SK-N-SH (cell line): Measurements from ENCODE around the gene GIPC2. TPM values are rescaled to one million over a fixed set of nuclear protein-coding genes. Genes with fewer than 3 reads are reported as not detected.
A peak's percentile ranks its signal among the peaks of the same experiment; 100 is the strongest.
"Not testable (repeated sequence)": the region's sequence is repeated elsewhere in the genome, so short reads cannot be mapped to it uniquely, and the experiment has no call there.

Experiments used
- CTCF ChIA-PET: fragments of 300-600, 350-600 bp; formaldehyde crosslinking; extraction: SDS; loops from one replicate; lab custom pipeline; 2021; lab: Yijun Ruan, JAX
- POLR2A ChIA-PET: fragments of 350-600 bp; sonication (Branson Sonifier 250); formaldehyde crosslinking; extraction: SDS; loops from one replicate; lab custom pipeline; 2020; ENCODE audit warnings: antibody characterized with exemption, inconsistent platforms; lab: Yijun Ruan, JAX
- DNase-seq: peaks from one replicate; pipeline ENCODE4 v3.0.0; 2012
- H2AFZ ChIP-seq: fragments of 200-600 bp; sonication (generic); 2 replicates; pipeline ENCODE4 v1.8.1; 2016; ENCODE audit warnings: antibody characterized with exemption, mild to moderate bottlenecking, low read depth
- H3F3A ChIP-seq: fragments of 200-600 bp; sonication (generic); replicated peaks from 2 replicates; pipeline ENCODE3; 2016; ENCODE audit warnings: antibody characterized with exemption, mild to moderate bottlenecking; ENCODE audit not compliant: insufficient read depth
- H3K27ac ChIP-seq, 2 experiments: fragments of 200-500 bp in 1 of 2; fragments of 200-600 bp in 1 of 2; sonication (Bioruptor generic) in 1 of 2; sonication (generic), shearing (Covaris generic) in 1 of 2; 2 replicates each; pipeline versions ENCODE4 v1.5.1 to v1.6.1; 2014 to 2016; ENCODE audit warnings: low read depth in 2 of 2, inconsistent platforms in 1 of 2, low read length in 1 of 2, mild to moderate bottlenecking in 1 of 2, mixed read lengths in 1 of 2
- H3K27me3 ChIP-seq: fragments of 200-600 bp; sonication (generic), shearing (Covaris generic); 2 replicates; pipeline ENCODE4 v1.6.1; 2016; ENCODE audit warnings: mixed run types; ENCODE audit not compliant: insufficient read depth
- H3K36me3 ChIP-seq, 2 experiments: fragments of 200-500 bp in 1 of 2; fragments of 200-600 bp in 1 of 2; sonication (Bioruptor generic) in 1 of 2; sonication (generic) in 1 of 2; replicated peaks in 1 of 2; 2 replicates each; pipeline versions ENCODE3 to v1.5.1; 2014 to 2016; ENCODE audit warnings: low read length in 1 of 2, mild to moderate bottlenecking in 1 of 2; ENCODE audit not compliant: insufficient read depth in 2 of 2, control insufficient read depth in 1 of 2
- H3K4me1 ChIP-seq, 2 experiments: fragments of 200-500 bp in 1 of 2; fragments of 200-600 bp in 1 of 2; sonication (Bioruptor generic) in 1 of 2; sonication (generic), shearing (Covaris generic) in 1 of 2; 2 replicates each; pipeline versions ENCODE4 v1.5.1 to v1.6.1; 2014 to 2016; ENCODE audit warnings: low read depth in 1 of 2, low read length in 1 of 2, mixed run types in 1 of 2; ENCODE audit not compliant: insufficient read depth in 2 of 2, control insufficient read depth in 1 of 2
- H3K4me2 ChIP-seq: fragments of 200-600 bp; sonication (generic), shearing (Covaris generic); 2 replicates; pipeline ENCODE4 v1.6.1; 2017; ENCODE audit warnings: mixed run types
- H3K4me3 ChIP-seq, 2 experiments: fragments of 200-500 bp in 1 of 2; fragments of 200-600 bp in 1 of 2; sonication (Bioruptor generic) in 1 of 2; sonication (generic), shearing (Covaris generic) in 1 of 2; 2 replicates each; pipeline versions ENCODE4 v1.5.1 to v1.8.1; 2014 to 2016; ENCODE audit warnings: low read depth in 2 of 2, inconsistent platforms in 1 of 2, low read length in 1 of 2, mild to moderate bottlenecking in 1 of 2, mixed read lengths in 1 of 2, moderate library complexity in 1 of 2
- H3K79me2 ChIP-seq: fragments of 200-600 bp; sonication (generic); 2 replicates; pipeline ENCODE4 v1.8.1; 2017; ENCODE audit warnings: mild to moderate bottlenecking; ENCODE audit not compliant: insufficient read depth
- H3K9ac ChIP-seq: fragments of 200-600 bp; sonication (generic); 2 replicates; pipeline ENCODE4 v1.6.1; 2017; ENCODE audit warnings: mixed run types
- H3K9me2 ChIP-seq: fragments of 200-600 bp; sonication (generic); 2 replicates; pipeline ENCODE4 v1.6.1; 2017; ENCODE audit warnings: mixed run types
- H3K9me3 ChIP-seq: fragments of 200-600 bp; sonication (generic); 2 replicates; pipeline ENCODE4 v1.6.1; 2017; ENCODE audit warnings: mixed run types, mild to moderate bottlenecking, moderate library complexity
- H4K20me1 ChIP-seq: fragments of 200-600 bp; sonication (generic); 2 replicates; pipeline ENCODE4 v1.6.1; 2017; ENCODE audit warnings: mild to moderate bottlenecking, mixed run types; ENCODE audit not compliant: insufficient read depth
- CTCF ChIP-seq: fragments of 200-600 bp; sonication (generic); IDR thresholded peaks from 2 replicates; pipeline ENCODE4 v1.6.1; 2017; ENCODE audit warnings: antibody characterized with exemption, mild to moderate bottlenecking, moderate library complexity
- EP300 ChIP-seq, 2 experiments: IDR thresholded peaks; 2 replicates each; pipeline versions ENCODE4 v1.4.0 to v1.6.1; 2012; ENCODE audit warnings: borderline replicate concordance in 1 of 2, low read depth in 1 of 2, low read length in 1 of 2
- FOSL2 ChIP-seq: IDR thresholded peaks from 2 replicates; pipeline ENCODE4 v1.4.0; 2012; ENCODE audit warnings: low read depth, mild to moderate bottlenecking, moderate library complexity, borderline replicate concordance
- GATA2 ChIP-seq: sonication (generic); formaldehyde crosslinking; IDR thresholded peaks from 2 replicates; pipeline ENCODE4 v1.5.0; 2020; ENCODE audit warnings: mild to moderate bottlenecking, missing genetic modification reagents
- JUND ChIP-seq: IDR thresholded peaks from 2 replicates; pipeline ENCODE4 v1.4.0; 2012
- MAX ChIP-seq: IDR thresholded peaks from 2 replicates; pipeline ENCODE4 v1.4.0; 2012; ENCODE audit warnings: low read depth
- NFIC ChIP-seq: IDR thresholded peaks from 2 replicates; pipeline ENCODE4 v1.4.0; 2012; ENCODE audit warnings: borderline replicate concordance
- USF1 ChIP-seq: IDR thresholded peaks from 2 replicates; pipeline ENCODE4 v1.4.0; 2012; ENCODE audit warnings: low read depth, borderline replicate concordance
- YY1 ChIP-seq: IDR thresholded peaks from 2 replicates; pipeline ENCODE4 v1.4.0; 2012; ENCODE audit warnings: low read depth, mild to moderate bottlenecking
- ZBTB33 ChIP-seq: IDR thresholded peaks from 2 replicates; pipeline ENCODE4 v1.4.0; 2012; ENCODE audit warnings: low read depth, borderline replicate concordance
- WGBS: methylation state at CpG from one replicate; pipeline ENCODE4 v1.1.6; 2017; ENCODE audit warnings: low lambda C conversion rate; 5-methylcytosine and 5-hydroxymethylcytosine counted together
- polyA plus RNA-seq, 3 experiments: library from polyadenylated mRNA; depleted of rRNA; stranded (reverse); fragments of >200 nt; gene quantifications; 2 replicates each; pipeline ENCODE4 v1.2.3, GENCODE V29; 2012

The GIPC2 gene
- polyA plus RNA-seq, 1 of the 3 experiments (the other 2 are of a cell fraction), result 0.02 TPM

- DNase-seq, result no peak
- no peak overlapping the region for H3K9ac ChIP-seq
- H3K9me2 ChIP-seq, result no peaks in the 10 kb centered on the region
- H3K27ac ChIP-seq, result peak overlapping the region in 1 of 2 experiments; percentile 11; a peak in 1 of 4 replicates
- no peaks in the 10 kb centered on the region for H3K27me3 ChIP-seq
- ChIA-PET POLR2A (no interaction called here), CTCF (interaction anchor here (2.1 kb wide), 1 partner anchor 33 kb away, joined by 6 read pairs; no protein-coding TSS in a partner anchor)
- no peaks in the 10 kb centered on the region for H3K79me2 ChIP-seq
- no peak overlapping the region for H3K4me3 ChIP-seq
- H2AFZ ChIP-seq, result 0 out of 2 replicates have a peak overlapping the region, but pooled peaks have one; percentile 32
- no peaks in the 10 kb centered on the region for H4K20me1 ChIP-seq
- peaks cover 6% of the 10 kb centered on the region; the same call in 1 of the 2 replicates for H3K9me3 ChIP-seq
- peaks cover 0 to 5% of the 10 kb centered on the region in 2 experiments for H3K36me3 ChIP-seq
- no peak overlapping the region for H3K4me2 ChIP-seq
- 85% methylated on average over 5 of the region's 5 CpGs for WGBS
- peaks cover 6% of the 10 kb centered on the region for H3F3A ChIP-seq
- peaks cover 0 to 11% of the 10 kb centered on the region in 2 experiments; a peak in 2 of 4 replicates for H3K4me1 ChIP-seq
- TF ChIP-seq FOSL2 (no peak), GATA2 (no peak), JUND (no peak), ZBTB33 (no peak), NFIC (no peak), CTCF (no peak), MAX (no peak), YY1 (no peak), USF1 (no peak), EP300 (IDR thresholded peaks at IDR 0.05; ENCODE audit: borderline replicate concordance in 1 of 2, low read depth in 1 of 2, low read length in 1 of 2) (no peak)
Observed at GRCh38 chr1:78081980-78082860, 36.5 kb downstream of the GIPC2 start.

- H3K9me3 ChIP-seq, H3K9ac ChIP-seq, H4K20me1 ChIP-seq, CTCF ChIA-PET, H3K4me2 ChIP-seq, H3K36me3 ChIP-seq, H3K9me2 ChIP-seq, H3K79me2 ChIP-seq, H2AFZ ChIP-seq, H3F3A ChIP-seq, H3K27me3 ChIP-seq, H3K4me3 ChIP-seq, POLR2A ChIA-PET, H3K27ac ChIP-seq, H3K4me1 ChIP-seq, DNase-seq: not testable (repeated sequence)
Observed at GRCh38 chr1:78084639-78085038, 38.9 kb downstream of the GIPC2 start.
